Thyroid gland (tissue), 4 donors: ENCODE measurements around the gene TMEM256.

Experiments
- POLR2A ChIP-seq, 2 donors: fragments of 450-650 bp; IDR thresholded peaks; one replicate each; pipeline ENCODE4 v1.6.1; 2017; ENCODE audit warnings: antibody characterized with exemption in 2 of 2, mild to moderate bottlenecking in 2 of 2, moderate library complexity in 1 of 2
- TF ChIP-seq, protein P1 (sequence below), 6 experiments: fragments of 200-600 bp in 3 of 6; fragments of 450-650 bp in 3 of 6; sonication (generic) in 3 of 6; IDR thresholded peaks; one replicate each; pipeline ENCODE4 v1.5.1; 2016 to 2019; ENCODE audit warnings: antibody characterized with exemption in 6 of 6, mild to moderate bottlenecking in 2 of 6, inconsistent platforms in 1 of 6, moderate library complexity in 1 of 6

DNA sequence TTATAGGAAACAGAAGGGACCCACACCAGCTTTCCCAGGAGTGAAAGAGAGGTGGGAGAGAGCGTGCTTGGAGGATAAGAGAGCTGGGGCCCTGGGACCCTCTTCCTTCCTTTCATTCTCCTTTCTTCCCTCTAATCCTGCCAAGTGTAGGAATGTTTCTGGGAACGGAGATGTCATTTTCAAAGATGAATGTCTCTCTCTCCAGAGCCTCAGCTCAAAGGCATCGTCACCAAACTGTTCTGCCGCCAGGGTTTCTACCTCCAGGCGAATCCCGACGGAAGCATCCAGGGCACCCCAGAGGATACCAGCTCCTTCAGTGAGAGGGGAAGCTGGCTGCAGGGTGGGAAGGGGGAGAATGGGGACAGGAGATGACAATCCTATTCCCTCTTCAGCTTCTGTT is 37.4 kb upstream of the TMEM256 start:
- TF ChIP-seq, protein P1, sequence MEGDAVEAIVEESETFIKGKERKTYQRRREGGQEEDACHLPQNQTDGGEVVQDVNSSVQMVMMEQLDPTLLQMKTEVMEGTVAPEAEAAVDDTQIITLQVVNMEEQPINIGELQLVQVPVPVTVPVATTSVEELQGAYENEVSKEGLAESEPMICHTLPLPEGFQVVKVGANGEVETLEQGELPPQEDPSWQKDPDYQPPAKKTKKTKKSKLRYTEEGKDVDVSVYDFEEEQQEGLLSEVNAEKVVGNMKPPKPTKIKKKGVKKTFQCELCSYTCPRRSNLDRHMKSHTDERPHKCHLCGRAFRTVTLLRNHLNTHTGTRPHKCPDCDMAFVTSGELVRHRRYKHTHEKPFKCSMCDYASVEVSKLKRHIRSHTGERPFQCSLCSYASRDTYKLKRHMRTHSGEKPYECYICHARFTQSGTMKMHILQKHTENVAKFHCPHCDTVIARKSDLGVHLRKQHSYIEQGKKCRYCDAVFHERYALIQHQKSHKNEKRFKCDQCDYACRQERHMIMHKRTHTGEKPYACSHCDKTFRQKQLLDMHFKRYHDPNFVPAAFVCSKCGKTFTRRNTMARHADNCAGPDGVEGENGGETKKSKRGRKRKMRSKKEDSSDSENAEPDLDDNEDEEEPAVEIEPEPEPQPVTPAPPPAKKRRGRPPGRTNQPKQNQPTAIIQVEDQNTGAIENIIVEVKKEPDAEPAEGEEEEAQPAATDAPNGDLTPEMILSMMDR (IDR thresholded peaks at IDR 0.05) = no peak
- TF ChIP-seq POLR2A (IDR thresholded peaks at IDR 0.05) = no peak
